ENCODE data around the gene KBTBD13.
"Not testable (repeated sequence)": the region's sequence is repeated elsewhere in the genome, so short reads cannot be mapped to it uniquely, and the experiment has no call there.

The KBTBD13 gene

DNA sequence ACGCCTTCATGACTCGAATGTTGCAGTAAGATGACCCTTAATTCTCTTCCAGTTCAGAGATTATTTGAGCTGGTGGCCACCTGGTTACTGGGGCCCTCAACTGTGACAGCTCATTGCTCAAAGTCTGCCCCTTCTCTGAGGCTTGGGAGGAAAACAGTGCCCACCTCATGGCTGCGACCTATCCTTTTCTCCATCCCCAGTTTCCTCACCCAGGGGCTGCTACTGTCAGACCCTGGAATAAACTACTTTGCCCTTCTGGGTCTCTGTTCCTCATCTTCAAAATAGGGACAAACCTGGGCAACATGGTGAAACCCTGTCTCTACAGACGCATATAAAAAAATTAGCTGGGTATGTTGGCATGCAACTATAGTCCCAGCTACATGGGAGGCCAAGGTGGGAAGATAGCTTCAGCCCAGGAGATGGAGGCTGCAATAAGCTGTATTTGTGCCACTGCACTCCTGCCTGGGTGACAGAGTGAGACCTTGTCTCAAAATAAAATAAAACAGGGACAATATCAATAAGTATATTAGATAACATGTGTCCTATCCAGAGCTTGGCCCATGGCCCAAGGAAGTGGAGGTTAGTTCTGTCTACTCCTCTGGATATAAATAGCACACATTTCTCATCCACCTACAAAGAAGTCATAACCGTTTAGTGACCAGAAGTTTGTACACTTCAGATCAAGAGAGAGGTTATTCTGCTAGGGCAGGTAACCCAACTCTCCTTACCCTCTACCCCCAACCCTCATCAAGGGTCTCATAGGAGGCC lies 6.6 kb upstream of the KBTBD13 start:
- DNase-seq (ENCODE audit: low spot score) = no peak

DNA sequence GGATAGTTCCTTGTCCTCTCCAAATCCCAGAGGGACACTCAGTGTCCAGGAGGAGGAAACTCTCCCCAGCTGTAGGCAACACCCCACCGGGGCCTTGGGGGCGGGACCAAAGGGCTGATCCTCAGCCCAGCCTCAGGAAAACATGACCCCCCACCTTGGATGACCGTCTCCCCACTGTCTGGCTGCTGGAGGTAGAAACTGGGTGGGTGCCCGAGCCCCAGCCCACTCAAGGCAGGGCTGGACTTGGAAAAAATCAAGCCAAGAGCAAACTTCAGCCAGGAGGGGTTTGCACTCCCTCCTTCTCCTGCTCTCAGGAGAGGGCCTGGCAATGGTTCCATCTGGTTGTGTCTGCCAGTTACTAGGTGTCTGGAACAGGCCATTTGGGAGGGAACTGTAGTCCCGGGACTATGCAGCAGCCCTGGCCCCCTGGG lies 5.2 kb upstream of the KBTBD13 start:
- DNase-seq (ENCODE audit: low spot score) = no peak

DNA sequence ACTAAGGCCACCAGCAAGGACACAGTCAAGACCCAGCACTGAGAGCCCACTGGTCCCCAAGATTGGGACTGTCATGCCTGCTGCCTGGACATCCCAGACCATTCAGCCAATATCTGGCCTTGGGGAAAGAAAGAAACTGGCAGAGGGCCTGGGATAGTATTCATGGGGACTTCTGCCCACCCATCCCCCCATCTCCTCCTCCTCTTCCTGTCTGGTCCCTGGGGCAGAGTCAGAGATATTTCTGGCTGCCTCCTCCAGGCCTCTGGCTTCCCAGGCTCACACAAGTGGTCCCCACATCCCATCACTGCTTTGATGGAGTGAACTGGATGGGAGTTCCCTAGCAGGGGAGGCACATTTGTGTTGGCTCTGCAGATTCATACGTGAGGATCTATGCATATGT lies 4.5 kb upstream of the KBTBD13 start:
- no peak for DNase-seq (ENCODE audit: low spot score)

DNA sequence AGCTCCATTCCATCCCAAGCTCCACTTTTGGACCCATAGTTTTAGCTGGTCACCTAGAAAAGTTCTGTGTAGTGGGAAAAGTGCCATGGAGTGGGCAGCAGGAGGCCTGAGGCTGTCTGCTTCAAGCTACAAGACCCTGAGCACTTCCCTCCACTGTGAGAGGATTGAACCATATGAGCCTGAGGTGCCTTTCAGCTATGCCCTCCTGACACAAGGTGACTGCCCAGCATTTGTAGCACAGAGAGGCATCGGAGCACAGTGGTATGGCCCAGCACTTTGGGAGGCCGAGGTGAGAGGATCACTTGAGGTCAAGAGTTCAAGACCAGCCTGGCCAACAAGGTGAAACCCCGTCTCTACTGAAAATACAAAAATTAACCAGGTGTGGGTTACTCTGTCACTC lies 3.9 kb upstream of the KBTBD13 start:
- no peak for DNase-seq (ENCODE audit: low spot score)

DNA sequence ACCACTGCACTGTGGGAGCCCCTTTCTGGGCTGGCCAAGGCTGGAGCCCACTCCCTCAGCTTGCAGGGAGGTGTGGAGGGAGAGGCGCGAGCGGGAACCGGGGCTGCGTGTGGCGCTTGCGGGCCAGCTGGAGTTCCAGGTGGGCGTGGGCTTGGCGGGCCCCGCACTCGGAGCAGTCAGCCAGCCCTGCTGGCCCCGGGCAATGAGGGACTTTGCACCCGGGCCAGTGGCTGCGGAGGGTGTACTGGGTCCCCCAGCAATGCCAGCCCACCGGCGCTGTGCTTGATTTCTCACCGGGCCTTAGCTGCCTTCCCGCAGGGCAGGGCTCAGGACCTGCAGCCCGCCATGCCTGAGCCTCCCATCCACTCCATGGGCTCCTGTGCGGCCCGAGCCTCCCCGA lies 1.6 kb upstream of the KBTBD13 start:
- not testable (repeated sequence) for DNase-seq (ENCODE audit: low spot score)

DNA sequence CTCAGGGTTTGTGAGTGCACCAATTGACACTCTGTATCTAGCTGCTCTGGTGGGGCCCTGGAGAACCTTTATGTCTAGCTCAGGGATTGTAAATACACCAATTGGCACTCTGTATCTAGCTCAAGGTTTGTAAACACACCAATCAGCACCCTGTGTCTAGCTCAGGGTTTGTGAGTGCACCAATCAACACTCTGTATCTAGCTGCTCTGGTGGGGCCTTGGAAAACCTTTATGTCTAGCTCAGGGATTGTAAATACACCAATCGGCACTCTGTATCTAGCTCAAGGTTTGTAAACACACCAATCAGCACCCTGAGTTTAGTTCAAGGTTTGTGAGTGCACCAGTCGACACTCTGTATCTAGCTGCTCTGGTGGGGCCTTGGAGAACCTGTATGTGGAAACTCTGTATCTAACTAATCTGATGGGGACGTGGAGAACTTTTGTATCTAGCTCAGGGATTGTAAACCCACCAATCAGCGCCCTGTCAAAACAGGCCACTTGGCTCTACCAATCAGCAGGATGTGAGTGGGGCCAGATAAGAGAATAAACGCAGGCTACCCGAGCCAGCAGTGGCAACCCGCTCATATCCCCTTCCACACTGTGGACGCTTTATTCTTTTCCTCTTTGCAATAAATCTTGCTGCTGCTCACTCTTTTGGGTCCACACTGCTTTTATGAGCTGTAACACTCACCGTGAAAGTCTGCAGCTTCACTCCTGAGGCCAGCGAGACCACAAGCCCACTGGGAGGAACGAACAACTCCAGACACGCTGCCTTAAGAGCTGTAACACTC lies 745 bp upstream of the KBTBD13 start:
- not testable (repeated sequence) for DNase-seq (ENCODE audit: low spot score)

DNA sequence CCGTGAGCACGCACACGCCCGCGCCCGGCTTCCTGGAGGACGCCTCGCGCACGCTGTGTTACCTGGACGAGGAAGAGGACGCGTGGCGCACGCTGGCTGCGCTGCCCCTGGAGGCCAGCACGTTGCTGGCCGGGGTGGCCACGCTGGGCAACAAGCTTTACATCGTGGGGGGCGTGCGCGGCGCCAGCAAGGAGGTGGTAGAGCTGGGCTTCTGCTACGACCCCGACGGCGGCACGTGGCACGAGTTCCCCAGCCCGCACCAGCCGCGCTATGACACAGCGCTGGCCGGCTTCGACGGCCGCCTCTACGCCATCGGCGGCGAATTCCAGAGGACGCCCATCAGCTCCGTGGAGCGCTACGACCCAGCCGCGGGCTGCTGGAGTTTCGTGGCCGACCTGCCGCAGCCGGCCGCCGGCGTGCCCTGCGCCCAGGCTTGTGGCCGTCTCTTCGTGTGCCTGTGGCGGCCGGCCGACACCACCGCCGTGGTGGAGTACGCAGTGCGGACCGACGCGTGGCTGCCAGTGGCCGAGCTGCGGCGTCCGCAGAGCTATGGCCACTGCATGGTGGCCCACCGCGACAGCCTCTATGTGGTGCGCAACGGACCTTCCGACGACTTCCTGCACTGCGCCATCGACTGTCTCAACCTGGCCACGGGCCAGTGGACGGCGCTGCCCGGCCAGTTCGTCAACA lies 890 bp downstream of the KBTBD13 start:
- no peak for DNase-seq (ENCODE audit: low spot score)

DNA sequence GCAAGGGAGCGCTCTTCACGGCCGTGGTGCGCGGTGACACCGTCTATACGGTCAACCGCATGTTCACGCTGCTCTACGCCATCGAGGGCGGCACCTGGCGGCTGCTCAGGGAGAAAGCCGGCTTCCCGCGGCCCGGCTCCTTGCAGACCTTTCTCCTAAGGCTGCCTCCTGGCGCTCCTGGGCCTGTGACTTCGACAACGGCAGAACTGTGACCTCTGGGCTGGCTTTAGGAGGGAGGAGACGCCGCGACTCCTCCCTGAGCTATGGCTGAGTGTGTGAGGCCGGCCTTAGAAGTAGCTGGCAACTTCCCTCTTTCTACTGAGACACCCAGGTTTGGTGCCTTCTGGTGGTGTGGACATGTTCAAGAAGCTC lies 1.4 kb downstream of the KBTBD13 start:
- peak; percentile 80 for DNase-seq (ENCODE audit: low spot score)

DNA sequence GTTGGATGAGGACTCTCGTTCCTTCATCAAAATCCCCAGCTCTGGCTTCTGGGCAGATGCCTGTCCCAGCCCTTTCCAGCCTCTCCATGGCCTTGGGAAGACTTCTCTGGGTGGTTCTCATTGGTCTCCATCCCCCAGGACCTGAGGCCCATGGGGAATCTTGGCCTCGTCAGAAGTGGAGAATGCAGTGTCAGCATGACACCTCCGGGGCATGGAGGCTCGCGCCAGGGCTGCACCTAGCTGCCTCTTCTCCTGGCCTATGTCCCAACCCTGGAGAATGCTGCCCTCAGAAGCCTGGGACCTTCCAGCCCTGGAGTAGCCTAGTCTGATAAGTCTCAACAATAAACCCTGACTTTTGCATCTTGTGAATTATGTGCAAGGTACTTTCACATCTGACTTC lies 3.0 kb downstream of the KBTBD13 start:
- DNase-seq (ENCODE audit: low spot score) = no peak

DNA sequence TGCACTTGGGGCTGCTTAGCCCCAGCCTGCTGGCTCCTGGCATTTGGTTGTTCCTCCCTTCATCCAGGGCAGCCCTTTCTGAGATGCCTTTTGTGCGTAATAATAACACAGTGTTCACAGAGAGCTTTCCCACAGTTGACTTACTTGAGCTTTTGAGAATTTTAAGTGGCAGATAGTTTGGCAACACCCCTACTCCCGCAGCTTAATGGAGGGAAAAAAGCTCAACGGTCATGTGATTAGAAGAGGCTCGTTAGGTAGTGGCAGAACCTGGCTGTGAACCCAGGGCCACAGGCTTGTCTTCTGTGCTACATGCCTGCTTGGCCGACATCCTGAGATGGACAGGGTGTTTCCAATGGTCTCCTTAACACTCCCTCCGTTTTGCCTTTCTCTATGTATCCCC lies 4.7 kb downstream of the KBTBD13 start:
- DNase-seq (ENCODE audit: low spot score) = no peak

DNA sequence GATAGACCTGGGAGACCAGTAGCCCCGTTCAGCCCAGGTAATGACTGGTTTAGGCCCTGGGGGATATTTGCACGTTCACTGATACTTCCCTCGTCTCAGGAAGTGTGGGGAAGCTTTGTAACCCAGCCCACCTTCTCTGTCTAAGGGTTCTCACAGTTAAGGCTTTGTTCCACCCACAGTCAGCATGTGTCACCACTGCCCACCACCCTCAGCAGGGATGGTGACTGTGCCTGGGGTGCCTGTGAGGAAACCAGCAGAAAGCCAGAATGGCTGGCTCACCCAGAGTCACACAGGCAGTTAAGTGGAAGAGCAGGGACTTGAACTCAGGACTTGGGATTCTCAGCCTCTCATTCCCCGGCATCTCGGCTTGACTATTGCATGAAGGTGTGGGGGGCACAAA lies 5.2 kb downstream of the KBTBD13 start:
- DNase-seq (ENCODE audit: low spot score) = no peak

DNA sequence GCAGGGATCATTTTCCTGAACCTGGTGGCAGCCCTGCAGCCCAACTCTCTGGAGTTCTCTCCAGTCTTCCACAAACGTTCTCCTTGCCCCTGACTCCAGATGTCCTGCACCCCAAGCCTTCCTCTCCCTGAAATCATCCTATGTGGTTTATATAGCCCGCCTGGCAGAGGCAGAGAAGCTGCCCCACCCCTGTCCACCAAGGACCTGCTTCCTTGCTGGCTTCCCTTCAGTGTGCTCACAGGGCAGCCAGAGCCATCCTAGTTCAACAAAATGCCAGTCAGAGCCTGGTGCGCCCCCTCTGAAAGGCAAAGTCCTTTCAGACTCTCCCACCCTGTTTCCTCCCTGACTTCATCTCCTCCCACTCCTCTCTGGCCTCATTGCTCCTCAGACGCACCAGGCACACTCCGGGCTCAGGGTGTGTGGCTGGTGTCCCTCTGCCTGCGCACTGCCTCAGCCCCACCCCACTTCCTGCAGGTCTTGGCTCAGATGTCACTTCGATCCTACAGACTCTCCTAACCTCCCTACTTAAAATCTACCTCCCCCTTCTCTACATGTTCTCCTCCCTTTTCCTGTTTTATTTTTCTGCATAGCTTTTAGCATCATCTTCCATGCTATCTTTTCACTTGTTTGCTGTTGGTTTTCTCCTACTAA lies 5.9 kb downstream of the KBTBD13 start:
- DNase-seq (ENCODE audit: low spot score) = no peak

DNA sequence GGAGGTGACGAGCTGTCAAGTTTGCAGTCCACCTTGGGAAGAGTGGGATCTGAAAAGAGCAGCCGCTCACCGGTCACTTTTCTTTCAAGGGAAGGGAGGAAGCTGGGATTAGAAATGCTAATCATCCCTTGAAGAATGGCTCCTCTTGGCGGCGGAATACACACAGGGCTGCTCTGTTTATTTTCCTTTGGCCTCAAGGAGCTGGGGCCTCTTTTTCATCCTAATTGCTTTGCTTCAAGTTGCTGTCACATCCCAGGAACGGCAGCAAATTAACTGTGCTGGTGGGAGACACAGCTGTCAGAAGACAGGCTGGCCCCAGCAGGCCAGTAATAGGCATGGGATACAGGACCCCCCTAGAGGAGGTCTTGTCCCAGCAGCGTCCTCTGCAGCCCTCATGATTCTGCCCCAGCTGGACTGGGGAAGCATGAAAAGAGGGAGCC lies 6.7 kb downstream of the KBTBD13 start:
- peak; percentile 73 for DNase-seq (ENCODE audit: low spot score)

DNA sequence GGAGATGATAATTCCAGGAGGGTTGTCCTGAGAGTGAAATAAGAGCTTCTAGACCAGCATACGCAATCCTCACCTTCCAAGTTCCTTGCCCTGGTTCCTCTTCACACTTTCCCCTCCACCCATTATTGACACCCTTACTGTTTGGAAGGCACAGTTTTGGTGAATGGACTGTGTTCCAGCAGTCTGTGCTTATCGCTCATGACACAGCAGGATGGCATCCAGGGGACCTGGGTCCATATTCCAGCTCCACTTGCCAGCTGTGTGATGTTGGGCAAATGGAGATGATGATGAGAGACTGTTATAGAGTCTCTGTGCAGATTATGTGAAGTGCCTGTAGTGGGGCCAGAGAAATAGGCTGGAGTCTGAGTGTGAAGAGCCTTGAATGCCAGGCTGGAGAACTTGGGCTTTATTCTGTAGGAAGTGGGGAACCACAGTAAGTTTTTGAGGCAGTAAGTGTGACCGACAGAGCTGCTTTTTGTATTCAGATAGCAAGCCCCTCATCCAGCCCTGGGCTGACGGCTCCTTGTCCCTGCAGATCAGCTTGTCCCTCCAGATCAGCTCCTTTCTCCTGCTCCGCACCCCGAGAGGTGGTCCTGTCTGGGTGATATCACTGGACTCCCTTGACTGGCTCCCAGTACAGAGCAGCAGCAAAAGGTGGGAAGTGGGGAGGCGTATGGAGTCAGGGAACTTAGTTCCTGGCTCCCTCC lies 8.1 kb downstream of the KBTBD13 start:
- no peak for DNase-seq (ENCODE audit: low spot score)

DNA sequence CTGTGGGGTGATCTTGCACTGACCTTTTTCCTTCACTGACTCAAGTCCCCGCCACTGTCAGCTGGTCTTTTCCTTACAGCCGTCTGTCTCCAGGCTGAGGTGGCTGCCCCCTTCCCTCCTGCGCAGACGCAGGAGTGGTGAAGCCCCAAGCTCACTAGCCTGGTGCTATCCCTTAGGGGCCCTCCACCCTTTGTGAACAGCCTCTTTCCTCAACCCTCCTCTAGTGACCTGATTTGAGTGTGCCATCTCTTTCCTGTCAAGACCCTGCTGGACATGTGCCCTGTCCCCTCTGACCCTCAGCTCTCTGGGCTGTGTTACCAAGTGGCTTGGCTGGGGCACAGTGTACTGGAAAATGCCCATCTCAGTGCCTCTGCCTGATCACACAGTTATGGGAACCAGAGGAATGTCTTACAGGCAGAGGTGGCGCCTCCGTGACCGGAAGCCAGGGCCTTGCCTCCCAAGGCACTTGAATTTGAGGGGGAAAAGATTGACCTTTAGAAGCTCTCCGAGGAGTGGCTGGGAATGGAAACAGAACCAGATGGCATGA lies 8.7 kb downstream of the KBTBD13 start:
- no peak for DNase-seq (ENCODE audit: low spot score)

DNA sequence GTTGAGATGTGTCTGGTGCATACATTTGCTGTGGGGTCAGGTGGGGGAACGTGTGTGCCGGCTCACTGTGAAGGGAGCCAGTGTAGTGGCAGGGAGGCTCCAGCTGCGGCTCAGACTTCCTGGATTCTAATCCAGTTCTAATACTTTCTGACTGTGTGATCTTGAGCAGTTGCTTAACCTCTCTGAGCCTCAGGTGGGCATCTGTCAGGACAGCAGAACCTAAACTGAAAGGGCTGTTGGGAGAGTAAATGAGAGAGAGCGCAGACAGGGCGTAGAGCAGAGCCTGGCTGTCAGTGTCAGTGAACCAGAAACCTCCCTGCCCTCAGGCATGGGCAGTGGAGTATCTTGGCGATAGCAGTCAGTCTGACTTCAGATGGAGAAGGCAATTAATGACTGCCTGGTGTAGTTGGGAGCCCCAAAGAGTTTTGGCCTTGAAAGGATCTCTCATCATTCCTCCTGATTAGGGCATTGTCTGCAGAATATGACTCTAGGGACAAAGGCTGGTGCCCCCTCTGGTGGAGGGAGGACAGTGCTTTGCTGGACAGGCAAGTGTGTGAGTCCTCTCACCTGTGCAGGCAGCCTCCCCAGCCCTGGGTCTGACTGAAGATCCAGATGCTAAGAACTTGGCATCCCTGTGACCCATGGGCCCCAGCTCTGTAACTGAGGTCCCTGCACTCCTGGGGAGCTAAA lies 9.6 kb downstream of the KBTBD13 start:
- DNase-seq (ENCODE audit: low spot score) = no peak

DNA sequence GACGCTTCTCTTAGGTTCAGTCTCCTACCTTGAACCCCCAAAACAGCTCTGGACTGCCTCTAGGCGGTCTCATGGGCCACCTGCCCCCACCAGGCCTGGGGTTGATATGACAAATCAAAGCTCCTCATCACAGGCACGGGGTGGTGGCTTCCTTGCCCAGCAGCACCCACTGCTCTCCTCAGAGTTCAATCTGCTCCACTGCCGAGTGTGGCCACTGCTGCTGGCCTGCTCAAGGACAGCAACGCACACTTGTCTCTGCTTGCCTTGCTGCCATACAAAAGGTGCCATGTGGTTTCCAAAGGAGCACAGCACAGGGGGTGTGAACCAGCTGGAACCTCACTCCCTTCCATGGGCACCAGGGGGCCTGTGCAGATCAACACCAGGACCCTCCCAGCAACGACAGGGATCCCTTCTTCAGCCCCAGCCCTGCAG lies 10.2 kb downstream of the KBTBD13 start:
- no peak for DNase-seq (ENCODE audit: low spot score)

DNA sequence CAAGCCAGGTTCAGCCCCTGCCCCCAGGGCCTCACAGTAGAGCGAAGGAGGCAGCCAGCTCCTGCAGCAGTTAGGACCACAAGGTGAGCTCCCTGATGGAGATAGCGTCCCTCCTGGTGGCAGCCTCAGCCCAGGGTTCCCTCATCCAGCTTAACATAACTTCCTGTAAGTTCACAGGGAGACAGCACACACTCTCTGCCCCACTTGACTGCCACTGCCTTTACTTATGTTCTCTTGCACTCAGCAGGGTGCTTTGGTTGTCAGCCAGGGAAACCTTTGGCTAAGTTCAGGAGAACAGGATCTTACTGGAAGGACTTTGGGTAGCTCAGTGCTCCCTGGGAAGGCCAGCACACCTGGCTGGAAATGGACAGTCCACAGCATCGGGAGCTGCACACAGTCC lies 10.9 kb downstream of the KBTBD13 start:
- DNase-seq (ENCODE audit: low spot score) = no peak

DNA sequence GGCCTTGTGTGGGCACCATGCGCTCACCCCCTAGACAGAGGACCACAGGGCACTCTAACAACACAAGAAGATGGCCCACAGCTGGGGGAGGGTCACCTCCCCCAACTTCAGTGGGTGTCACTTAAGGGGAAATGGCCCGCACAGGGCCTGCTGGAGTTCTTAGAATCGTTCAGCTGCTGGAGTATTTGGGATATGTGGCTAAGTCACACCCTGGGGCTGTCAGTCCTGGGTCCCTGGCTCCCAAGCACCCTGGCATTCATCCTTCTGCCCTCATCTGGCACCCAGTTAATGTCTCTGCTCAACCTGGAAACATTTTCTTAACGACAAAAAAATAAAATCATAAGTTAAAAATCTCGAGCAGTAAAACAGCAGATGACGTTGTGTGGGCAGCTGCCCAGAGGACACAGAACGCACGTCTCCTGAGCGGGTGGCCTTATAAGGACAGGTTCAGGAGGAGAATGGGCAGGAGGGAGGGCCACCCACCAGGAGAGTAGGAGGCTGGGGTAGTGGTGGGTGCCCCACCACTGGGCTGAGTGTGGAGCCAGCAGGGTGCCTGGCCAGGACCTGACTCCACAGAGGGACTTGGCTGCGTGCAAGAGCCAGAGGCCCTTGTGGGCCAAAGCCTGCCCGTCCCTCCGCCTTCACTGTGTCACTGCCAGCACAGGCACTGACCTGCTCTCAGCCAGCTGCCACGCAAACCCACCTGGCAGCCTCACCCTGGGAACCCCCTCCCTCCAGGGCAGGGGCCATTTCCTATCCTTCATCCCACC lies 11.5 kb downstream of the KBTBD13 start:
- DNase-seq (ENCODE audit: low spot score) = no peak

DNA sequence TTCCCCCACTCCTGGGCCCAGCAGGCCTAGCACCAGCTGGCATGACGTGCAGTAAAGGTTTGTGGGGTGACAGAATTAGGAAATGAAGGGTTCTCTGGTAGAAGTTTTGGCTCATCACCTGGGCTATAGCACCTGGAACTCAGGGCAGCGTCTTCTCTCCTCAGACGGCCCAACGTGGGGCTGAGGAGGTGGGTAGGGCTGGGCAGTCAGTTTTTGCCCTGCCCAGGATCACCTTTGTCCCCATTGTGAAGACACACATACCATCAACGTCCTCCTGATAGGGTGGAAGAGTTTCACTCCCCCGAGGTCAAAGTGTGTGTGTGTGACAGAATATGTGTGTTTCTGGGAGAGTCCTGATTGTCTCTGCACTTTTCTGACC lies 12.1 kb downstream of the KBTBD13 start:
- DNase-seq (ENCODE audit: low spot score) = no peak
